Right atrium auricular region (tissue), 2 donors: ENCODE measurements around the gene FMO1. TPM values are rescaled to one million over a fixed set of nuclear protein-coding genes. Genes with fewer than 3 reads are reported as not detected.
"Not testable (repeated sequence)": the region's sequence is repeated elsewhere in the genome, so short reads cannot be mapped to it uniquely, and the experiment has no call there.

Source experiments
- DNase-seq: peaks from one replicate; pipeline ENCODE4 v3.0.0-alpha.2; 2019; ENCODE audit warnings: low spot score
- H3K27ac ChIP-seq, 2 donors: fragments of 200-600 bp; sonication (generic); 1 replicate in 1 of 2; 2 replicates in 1 of 2; pipeline ENCODE4 v1.5.1; 2016 to 2019
- H3K27me3 ChIP-seq, 2 donors: fragments of 200-600 bp; sonication (generic); one replicate each; pipeline versions ENCODE4 v1.5.1 to v1.6.0; 2017 to 2019
- H3K36me3 ChIP-seq: fragments of 200-600 bp; sonication (generic); one replicate; pipeline ENCODE4 v1.5.1; 2016
- H3K4me1 ChIP-seq, 2 donors: fragments of 200-600 bp; sonication (generic); one replicate each; pipeline versions ENCODE4 v1.5.1 to v1.6.0; 2017 to 2019
- H3K4me3 ChIP-seq, 2 donors: fragments of 200-600 bp; sonication (generic); 1 replicate in 1 of 2; 2 replicates in 1 of 2; pipeline ENCODE4 v1.5.1; 2017 to 2019; ENCODE audit warnings: mild to moderate bottlenecking in 1 of 2, moderate library complexity in 1 of 2
- H3K9me3 ChIP-seq, 2 donors: fragments of 200-600 bp; sonication (generic); one replicate each; pipeline ENCODE4 v1.5.1; 2019
- CTCF ChIP-seq, 2 donors: fragments of 200-600 bp; sonication (generic); IDR thresholded peaks; one replicate each; pipeline ENCODE4 v1.5.1; 2019; ENCODE audit warnings: antibody characterized with exemption in 2 of 2
- total RNA-seq, 2 donors: library from RNA; depleted of rRNA; stranded (reverse); fragments of >200 nt; gene quantifications; one replicate each; pipeline ENCODE4 v1.1.0, GENCODE V29; 2016

The FMO1 gene
- total RNA-seq, 2 donors from 2014 or later: 0.37 to 0.47 TPM

GRCh38 chr1:171292799-171293198 lies 44.5 kb downstream of the FMO1 start:
- TF ChIP-seq CTCF (IDR thresholded peaks at IDR 0.05): no peak
- Histone ChIP-seq H3K4me3 (no peak overlapping the region), H3K9me3 (peaks cover 0 to 1% of the 10 kb centered on the region in 2 donors), H3K36me3 (no peaks in the 10 kb centered on the region), H3K27me3 (no peaks in the 10 kb centered on the region), H3K4me1 (no peaks in the 10 kb centered on the region), H3K27ac (no peak overlapping the region)
- no peak for DNase-seq

- DNase-seq, H3K36me3 ChIP-seq, H3K27ac ChIP-seq, H3K4me3 ChIP-seq, H3K27me3 ChIP-seq, H3K4me1 ChIP-seq: not testable (repeated sequence)
- peaks cover 0 to 27% of the 10 kb centered on the region in 2 donors for H3K9me3 ChIP-seq
Measured at GRCh38 chr1:171295383-171295782, 47.1 kb downstream of the FMO1 start.

- Histone ChIP-seq H3K27me3 (no peaks in the 10 kb centered on the region), H3K27ac (no peak overlapping the region)
- TF ChIP-seq CTCF (IDR thresholded peaks at IDR 0.05): no peak
Measured at GRCh38 chr1:171295821-171296220, 47.5 kb downstream of the FMO1 start.

GRCh38 chr1:171296897-171297296 lies 48.6 kb downstream of the FMO1 start:
- H3K4me1 ChIP-seq: no peaks in the 10 kb centered on the region
- no peak for TF ChIP-seq CTCF (IDR thresholded peaks at IDR 0.05)
- no peaks in the 10 kb centered on the region for H3K36me3 ChIP-seq
- no peak overlapping the region for H3K27ac ChIP-seq
- DNase-seq: no peak
- no peak overlapping the region for H3K4me3 ChIP-seq
- peaks cover 0 to 40% of the 10 kb centered on the region in 2 donors for H3K9me3 ChIP-seq
- no peaks in the 10 kb centered on the region for H3K27me3 ChIP-seq

More at GRCh38 chr1:171295821-171296220, 47.5 kb downstream of the FMO1 start:
- Histone ChIP-seq H3K4me1 (no peaks in the 10 kb centered on the region), H3K4me3 (no peak overlapping the region), H3K36me3 (no peaks in the 10 kb centered on the region), H3K9me3 (peaks cover 0 to 32% of the 10 kb centered on the region in 2 donors)
- DNase-seq: no peak

- Histone ChIP-seq H3K9me3 (peaks cover 0 to 52% of the 10 kb centered on the region in 2 donors), H3K4me1 (no peaks in the 10 kb centered on the region), H3K4me3 (no peak overlapping the region), H3K36me3 (no peaks in the 10 kb centered on the region), H3K27me3 (no peaks in the 10 kb centered on the region), H3K27ac (no peak overlapping the region)
- DNase-seq: no peak
- no peak for TF ChIP-seq CTCF (IDR thresholded peaks at IDR 0.05)
Measured at GRCh38 chr1:171298696-171299095, 50.4 kb downstream of the FMO1 start.

GRCh38 chr1:171299342-171299741 lies 51.0 kb downstream of the FMO1 start:
- Histone ChIP-seq H3K27ac (no peak overlapping the region), H3K4me1 (no peaks in the 10 kb centered on the region), H3K9me3 (peaks cover 0 to 53% of the 10 kb centered on the region in 2 donors), H3K36me3 (no peaks in the 10 kb centered on the region), H3K4me3 (no peak overlapping the region), H3K27me3 (no peaks in the 10 kb centered on the region)
- TF ChIP-seq CTCF (IDR thresholded peaks at IDR 0.05): no peak
- DNase-seq: no peak
